ENCODE measurements around the gene RASSF10. TPM values are rescaled to one million over a fixed set of nuclear protein-coding genes. Genes with fewer than 3 reads are reported as not detected.

The RASSF10 gene
- total RNA-seq, 1 experiment from 2014 or later, result not detected

- H4K20me1 ChIP-seq (ENCODE audit: insufficient read depth), result no peaks in the 10 kb centered on the region
- ChIA-PET RAD21 (ENCODE audit: low non-redundant PET in 1 of 2, low total read pairs in 2 of 2, uncharacterized antibody in 2 of 2, unreplicated experiment in 2 of 2) (no interaction called here), POLR2A (no interaction called here)
These were observed 46.1 kb upstream of the RASSF10 start for GRCh38 chr11:12963051-12963450.

GRCh38 chr11:12963792-12964536, 45.2 kb upstream of the RASSF10 start:
- no peaks in the 10 kb centered on the region for H4K20me1 ChIP-seq (ENCODE audit: insufficient read depth)
- TF ChIP-seq SP1 (IDR thresholded peaks at IDR 0.05; ENCODE audit: low read depth), result no peak
- TF ChIP-seq RAD21 (IDR thresholded peaks at IDR 0.05; ENCODE audit: low read depth), result peak; percentile 97
- TF ChIP-seq, protein P1, sequence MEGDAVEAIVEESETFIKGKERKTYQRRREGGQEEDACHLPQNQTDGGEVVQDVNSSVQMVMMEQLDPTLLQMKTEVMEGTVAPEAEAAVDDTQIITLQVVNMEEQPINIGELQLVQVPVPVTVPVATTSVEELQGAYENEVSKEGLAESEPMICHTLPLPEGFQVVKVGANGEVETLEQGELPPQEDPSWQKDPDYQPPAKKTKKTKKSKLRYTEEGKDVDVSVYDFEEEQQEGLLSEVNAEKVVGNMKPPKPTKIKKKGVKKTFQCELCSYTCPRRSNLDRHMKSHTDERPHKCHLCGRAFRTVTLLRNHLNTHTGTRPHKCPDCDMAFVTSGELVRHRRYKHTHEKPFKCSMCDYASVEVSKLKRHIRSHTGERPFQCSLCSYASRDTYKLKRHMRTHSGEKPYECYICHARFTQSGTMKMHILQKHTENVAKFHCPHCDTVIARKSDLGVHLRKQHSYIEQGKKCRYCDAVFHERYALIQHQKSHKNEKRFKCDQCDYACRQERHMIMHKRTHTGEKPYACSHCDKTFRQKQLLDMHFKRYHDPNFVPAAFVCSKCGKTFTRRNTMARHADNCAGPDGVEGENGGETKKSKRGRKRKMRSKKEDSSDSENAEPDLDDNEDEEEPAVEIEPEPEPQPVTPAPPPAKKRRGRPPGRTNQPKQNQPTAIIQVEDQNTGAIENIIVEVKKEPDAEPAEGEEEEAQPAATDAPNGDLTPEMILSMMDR (IDR thresholded peaks at IDR 0.05 in 2 of 3, conservative IDR thresholded peaks at IDR 0.05 in 1 of 3; ENCODE audit: borderline replicate concordance in 1 of 3, insufficient read depth in 1 of 3, low read depth in 2 of 3, low read length in 2 of 3), result peak; percentile 86 to 97 (median 95)
- peak; percentile 56 for TF ChIP-seq YY1 (IDR thresholded peaks at IDR 0.05; ENCODE audit: extremely low read depth, insufficient replicate concordance, low read depth, low read length)

More at GRCh38 chr11:12963051-12963450, 46.1 kb upstream of the RASSF10 start:
- intact Hi-C loops (cut with micrococcal nuclease), result loop anchor here (2.0 to 10.0 kb wide), 4 partner anchors 379 to 916 kb away; no protein-coding TSS in a partner anchor
- Histone ChIP-seq H3K27ac (ENCODE audit: low read depth, low read length) (no peak overlapping the region), H3K9ac (ENCODE audit: low read length) (no peak overlapping the region), H3K9me2 (ENCODE audit: insufficient read depth) (no peaks in the 10 kb centered on the region), H3K9me3 (ENCODE audit: control insufficient read depth in 1 of 2, insufficient read depth in 1 of 2, low read depth in 1 of 2, low read length in 2 of 2) (no peaks in the 10 kb centered on the region), H3K27me3 (ENCODE audit: insufficient read depth, low read length) (no peaks in the 10 kb centered on the region), H3K4me1 (ENCODE audit: control insufficient read depth in 1 of 2, insufficient read depth in 2 of 2, low read length in 2 of 2) (peaks cover 0 to 13% of the 10 kb centered on the region in 2 experiments; a peak in 1 of 4 replicates), H3K4me3 (replicated peaks in 1 of 2; ENCODE audit: low read depth in 1 of 2, low read length in 2 of 2) (no peak overlapping the region), H3K4me2 (ENCODE audit: low read length) (no peak overlapping the region), H3K36me3 (ENCODE audit: control insufficient read depth in 1 of 2, insufficient read depth in 2 of 2, low read length in 2 of 2) (no peaks in the 10 kb centered on the region), H2AFZ (ENCODE audit: low read depth, low read length, poor library complexity, severe bottlenecking) (no peak overlapping the region), H3K79me2 (ENCODE audit: insufficient read depth, low read length) (no peaks in the 10 kb centered on the region)
- CTCF ChIA-PET, result interaction anchor here (0.5 to 4.3 kb wide), 8 partner anchors 11 to 675 kb away, joined by 3 to 40 read pairs (median 22); no protein-coding TSS in a partner anchor
- no peak for TF ChIP-seq CBX3 (IDR thresholded peaks at IDR 0.05; ENCODE audit: low read depth)
- no peak for TF ChIP-seq EGR1 (IDR thresholded peaks at IDR 0.05; ENCODE audit: low read depth)
- TF ChIP-seq ZFX (IDR thresholded peaks at IDR 0.05), result no peak
- no peak for TF ChIP-seq CEBPB (IDR thresholded peaks at IDR 0.05; ENCODE audit: low read depth)
- no peak for TF ChIP-seq JUND (IDR thresholded peaks at IDR 0.05)
- no peak for TF ChIP-seq SP1 (IDR thresholded peaks at IDR 0.05; ENCODE audit: low read depth)
- no peak for TF ChIP-seq EZH2 (IDR thresholded peaks at IDR 0.05)
- TF ChIP-seq POLR2A (IDR thresholded peaks at IDR 0.05; ENCODE audit: borderline replicate concordance, extremely low read depth, insufficient read depth, insufficient read length), result no peak
- no peak for ATAC-seq
- BruUV-seq (replicated peaks), result no TSS peak
- DNase-seq (ENCODE audit: low read depth, low spot score), result no peak

More at GRCh38 chr11:12963792-12964536, 45.2 kb upstream of the RASSF10 start:
- intact Hi-C loops (cut with micrococcal nuclease), result loop anchor here (1.0 to 10.0 kb wide), 7 partner anchors 181 to 917 kb away; no protein-coding TSS in a partner anchor
- H3K79me2 ChIP-seq (ENCODE audit: insufficient read depth, low read length), result no peaks in the 10 kb centered on the region
- POLR2A ChIA-PET, result no interaction called here
- CTCF ChIA-PET, result interaction anchor here (0.6 to 4.3 kb wide), 32 partner anchors 10 to 676 kb away, joined by 3 to 40 read pairs (median 4); partner anchors contain the start of gene BTBD10
- no peak overlapping the region for H3K4me3 ChIP-seq (replicated peaks in 1 of 2; ENCODE audit: low read depth in 1 of 2, low read length in 2 of 2)
- no peak overlapping the region for H3K9ac ChIP-seq (ENCODE audit: low read length)
- BruUV-seq (replicated peaks), result no TSS peak
- no peaks in the 10 kb centered on the region for H3K9me3 ChIP-seq (ENCODE audit: control insufficient read depth in 1 of 2, insufficient read depth in 1 of 2, low read depth in 1 of 2, low read length in 2 of 2)
- peak overlapping the region; percentile 96 for H2AFZ ChIP-seq (ENCODE audit: low read depth, low read length, poor library complexity, severe bottlenecking)
- peaks cover 0 to 20% of the 10 kb centered on the region in 2 experiments; a peak in 1 of 4 replicates for H3K4me1 ChIP-seq (ENCODE audit: control insufficient read depth in 1 of 2, insufficient read depth in 2 of 2, low read length in 2 of 2)
- ATAC-seq (peak; percentile 98), DNase-seq (ENCODE audit: low read depth, low spot score) (peak; percentile 59)
- no peaks in the 10 kb centered on the region for H3K9me2 ChIP-seq (ENCODE audit: insufficient read depth)
- H3K27me3 ChIP-seq (ENCODE audit: insufficient read depth, low read length), result no peaks in the 10 kb centered on the region
- RAD21 ChIA-PET (ENCODE audit: low non-redundant PET in 1 of 2, low total read pairs in 2 of 2, uncharacterized antibody in 2 of 2, unreplicated experiment in 2 of 2), result interaction anchor here (0.6 to 1.5 kb wide), 17 partner anchors 173 to 916 kb away, joined by 3 to 9 read pairs (median 4); no protein-coding TSS in a partner anchor
- H3K36me3 ChIP-seq (ENCODE audit: control insufficient read depth in 1 of 2, insufficient read depth in 2 of 2, low read length in 2 of 2), result no peaks in the 10 kb centered on the region
- H3K27ac ChIP-seq (ENCODE audit: low read depth, low read length), result no peak overlapping the region
- peak overlapping the region; percentile 56 for H3K4me2 ChIP-seq (ENCODE audit: low read length)

Measured in HCT116 (cell line).